HG02981 (cell line): ENCODE measurements around the gene HOXD9.

Source experiments
- ATAC-seq: cut with Tn5 transposase; IDR thresholded peaks from one replicate; pipeline ENCODE4 v1.9.1; 2021; ENCODE audit warnings: mild to moderate bottlenecking, moderate library complexity; ENCODE audit not compliant: unreplicated experiment

Gene HOXD9

DNA sequence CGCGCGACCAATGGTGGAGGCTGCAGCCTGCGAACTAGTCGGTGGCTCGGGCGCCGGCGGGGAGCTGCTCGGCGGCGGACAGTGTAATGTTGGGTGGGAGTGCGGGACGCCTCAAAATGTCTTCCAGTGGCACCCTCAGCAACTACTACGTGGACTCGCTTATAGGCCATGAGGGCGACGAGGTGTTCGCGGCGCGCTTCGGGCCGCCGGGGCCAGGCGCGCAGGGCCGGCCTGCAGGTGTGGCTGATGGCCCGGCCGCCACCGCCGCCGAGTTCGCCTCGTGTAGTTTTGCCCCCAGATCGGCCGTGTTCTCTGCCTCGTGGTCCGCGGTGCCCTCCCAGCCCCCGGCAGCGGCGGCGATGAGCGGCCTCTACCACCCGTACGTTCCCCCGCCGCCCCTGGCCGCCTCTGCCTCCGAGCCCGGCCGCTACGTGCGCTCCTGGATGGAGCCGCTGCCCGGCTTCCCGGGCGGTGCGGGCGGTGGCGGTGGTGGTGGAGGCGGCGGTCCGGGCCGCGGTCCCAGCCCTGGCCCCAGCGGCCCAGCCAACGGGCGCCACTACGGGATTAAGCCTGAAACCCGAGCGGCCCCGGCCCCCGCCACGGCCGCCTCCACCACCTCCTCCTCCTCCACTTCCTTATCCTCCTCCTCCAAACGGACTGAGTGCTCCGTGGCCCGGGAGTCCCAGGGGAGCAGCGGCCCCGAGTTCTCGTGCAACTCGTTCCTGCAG lies at the start of gene HOXD9:
Gene HOXD9 (plus strand): TSS at position 37 of the 728 bp plus-strand sequence. CDS start 50 bp downstream, at position 87.
- ATAC-seq, result no peak

DNA sequence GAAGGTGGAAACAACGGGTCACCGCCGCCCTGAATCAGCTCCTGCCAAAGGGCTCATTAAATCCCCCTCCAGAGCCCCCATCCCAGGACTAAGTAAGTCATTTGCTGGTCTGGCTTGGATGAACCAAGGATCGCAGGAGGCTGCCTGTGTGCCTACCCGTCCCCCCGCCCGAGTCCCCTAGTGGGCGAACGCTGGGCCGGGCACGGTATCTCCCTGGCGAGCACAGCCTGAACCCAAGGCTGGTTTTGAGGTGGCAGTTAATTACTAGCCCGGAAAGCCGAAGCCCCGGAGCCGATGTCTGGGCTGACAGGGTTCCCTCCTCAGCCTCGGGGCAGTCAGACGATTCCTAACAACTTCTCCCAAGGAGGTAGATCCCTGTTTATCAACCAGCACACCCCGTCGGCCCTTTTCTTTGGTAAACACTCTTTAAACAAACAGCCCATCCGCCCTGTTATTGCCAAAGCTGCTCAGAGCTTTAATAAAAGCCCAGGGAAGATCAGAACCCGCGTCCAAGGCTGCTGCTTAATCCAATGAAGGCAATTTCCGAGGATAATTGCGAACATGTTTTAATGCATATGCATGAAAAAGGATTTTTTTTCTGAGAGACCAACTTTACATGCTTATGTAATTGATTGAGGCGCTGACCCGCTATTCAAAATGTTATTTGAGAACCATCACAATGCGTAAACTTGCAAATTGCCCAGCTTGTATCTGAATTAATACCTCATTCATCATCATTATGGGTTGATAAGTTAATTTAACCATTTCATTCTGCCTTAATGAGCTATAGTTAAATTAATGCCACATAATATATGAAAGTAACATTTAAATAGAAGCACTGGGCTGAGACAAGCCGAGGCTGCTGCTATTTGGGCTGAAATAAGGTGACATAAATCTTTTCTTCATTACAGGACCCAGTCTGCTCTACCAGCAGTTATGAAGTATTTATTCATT lies 49.3 kb upstream of the HOXD9 start:
- ATAC-seq, result no peak

DNA sequence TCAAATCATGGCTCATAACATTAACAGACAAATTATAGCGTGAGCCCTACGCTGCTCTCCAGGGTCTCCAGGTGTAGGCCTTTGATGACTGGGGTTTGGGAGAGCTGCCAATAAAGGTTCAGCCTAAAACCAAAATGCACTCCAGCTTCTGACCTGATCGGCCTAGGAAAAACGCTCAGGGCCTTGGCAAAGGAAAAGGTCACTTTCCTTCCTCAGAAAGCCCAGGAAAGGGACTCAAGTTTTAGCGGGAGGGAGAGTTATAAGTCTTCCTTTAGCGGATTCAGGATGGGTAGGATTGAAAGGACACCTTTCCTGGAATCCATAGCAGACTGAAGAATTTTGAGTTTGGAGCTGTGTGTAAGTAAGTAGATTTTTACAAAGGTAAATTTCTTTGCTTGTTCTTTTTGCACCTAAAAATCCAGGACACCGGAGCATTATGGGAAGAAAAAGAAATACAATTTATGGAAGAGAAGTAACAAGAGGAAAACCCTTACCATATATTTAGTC lies 47.5 kb upstream of the HOXD9 start:
- ATAC-seq, result no peak

DNA sequence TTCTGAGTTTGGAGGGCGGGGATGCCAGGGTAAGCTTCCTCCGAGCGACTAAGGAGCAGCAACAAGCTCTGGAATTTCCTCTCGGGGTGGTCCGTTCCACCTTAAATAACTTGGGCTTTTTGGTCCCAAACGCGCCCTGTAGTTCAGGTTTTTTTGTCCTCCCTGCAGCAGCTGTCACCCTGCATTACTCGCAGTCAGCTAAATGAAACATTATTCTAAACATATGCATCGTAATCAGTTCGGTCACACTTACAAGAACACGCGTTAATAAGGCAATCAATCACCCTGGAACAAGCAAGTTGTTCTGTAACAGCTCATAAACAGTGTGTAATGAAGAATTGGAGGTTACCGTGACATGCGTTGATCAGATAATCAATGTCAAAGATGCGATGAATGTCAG lies 47.0 kb upstream of the HOXD9 start:
- no peak for ATAC-seq

DNA sequence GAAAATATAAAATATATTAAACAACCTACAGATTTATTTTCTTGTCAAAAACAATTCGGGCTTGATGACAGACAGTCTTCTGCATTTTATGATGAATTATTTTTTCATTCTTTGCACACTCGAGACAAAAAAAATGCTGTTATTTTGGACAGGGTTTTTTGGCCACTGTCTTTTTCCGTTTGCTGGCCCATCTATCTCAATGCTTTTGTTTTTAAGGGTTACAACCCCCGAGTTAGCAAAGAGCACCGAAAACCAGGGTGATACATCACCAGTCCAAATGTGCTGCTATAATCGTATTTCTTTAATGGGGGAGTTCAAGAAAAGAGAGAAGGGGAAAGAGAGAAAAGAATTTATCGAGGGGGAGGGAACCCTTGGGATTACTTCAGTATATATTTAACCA lies 46.5 kb upstream of the HOXD9 start:
- ATAC-seq, result no peak

DNA sequence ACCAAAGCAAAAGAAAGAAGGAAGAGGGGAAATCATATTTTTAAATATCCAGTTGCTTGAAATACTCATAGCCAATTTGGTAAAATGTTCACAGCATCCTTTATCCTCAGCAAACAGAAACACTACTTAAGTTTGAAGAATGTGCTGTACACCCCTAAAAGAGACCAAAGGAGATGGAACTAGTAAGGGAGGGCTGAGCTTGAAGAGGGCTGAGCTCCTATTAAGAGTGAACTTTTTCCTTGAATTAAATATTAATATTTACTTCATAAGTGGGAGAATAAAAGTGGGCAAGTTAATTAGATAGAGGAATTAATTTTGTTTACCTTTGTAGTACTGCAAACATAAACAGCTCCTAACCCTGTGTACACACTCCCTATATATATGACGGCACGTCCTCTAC lies 45.7 kb upstream of the HOXD9 start:
- no peak for ATAC-seq

DNA sequence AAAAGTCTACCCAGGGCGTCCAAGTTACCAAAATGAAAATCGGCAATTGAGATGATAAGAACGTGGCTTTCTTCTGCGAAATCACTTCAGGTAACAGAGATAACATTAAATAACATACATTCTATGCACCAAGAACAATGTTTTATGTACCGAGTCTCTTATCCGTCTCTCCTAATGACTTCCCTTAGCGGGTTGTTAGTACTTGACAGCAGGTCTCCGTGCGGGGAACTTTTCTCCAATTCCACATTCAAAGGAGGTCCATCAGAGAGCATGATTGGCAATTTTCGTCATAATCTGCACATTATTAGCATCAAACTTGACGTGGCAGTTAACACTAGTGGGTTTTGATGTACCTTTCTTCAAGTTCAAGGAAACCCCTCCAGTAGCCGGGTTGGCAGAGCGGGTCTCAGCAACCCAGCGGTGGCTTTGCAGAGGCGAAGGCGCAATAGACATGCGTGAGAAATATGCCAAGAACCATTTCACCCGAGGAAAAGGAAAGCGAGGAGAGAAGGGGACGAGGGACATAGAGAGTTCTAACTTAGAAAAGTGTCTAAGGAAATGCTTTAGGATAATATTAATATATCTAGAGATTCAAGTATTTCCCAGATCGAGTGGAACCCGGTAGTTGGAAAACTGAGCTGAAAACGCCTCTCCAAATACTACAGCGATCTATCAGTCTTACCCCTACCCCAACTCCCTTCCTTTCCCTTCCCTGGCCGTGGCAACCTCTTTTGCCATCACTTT lies 43.8 kb upstream of the HOXD9 start:
- ATAC-seq, result no peak

DNA sequence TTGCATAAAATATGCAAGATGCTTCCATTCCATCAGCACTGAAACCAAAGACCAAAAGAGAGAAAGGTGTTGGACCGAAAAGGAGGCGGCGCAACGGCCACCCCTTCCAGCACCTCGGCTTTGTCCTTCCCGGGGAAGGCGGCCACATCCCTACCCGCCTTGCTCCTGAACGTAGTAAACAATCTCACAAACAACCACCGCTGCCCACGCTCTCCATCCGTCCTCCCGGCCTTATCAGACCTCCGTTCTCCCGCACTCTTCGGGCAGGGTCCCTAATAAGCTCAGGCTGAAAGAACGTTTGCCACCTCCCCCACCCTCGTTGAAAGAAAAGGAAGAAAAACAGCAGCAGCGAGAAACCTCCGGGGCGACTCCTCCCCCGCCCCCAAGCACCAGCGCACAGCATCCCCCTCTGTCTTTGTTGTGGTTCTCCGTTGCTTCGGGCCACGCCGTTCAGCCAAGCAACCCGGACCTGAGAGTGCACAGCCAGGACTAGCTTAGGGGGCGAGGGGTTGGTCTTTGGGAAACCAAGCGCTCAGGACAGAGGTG lies 43.2 kb upstream of the HOXD9 start:
- no peak for ATAC-seq

DNA sequence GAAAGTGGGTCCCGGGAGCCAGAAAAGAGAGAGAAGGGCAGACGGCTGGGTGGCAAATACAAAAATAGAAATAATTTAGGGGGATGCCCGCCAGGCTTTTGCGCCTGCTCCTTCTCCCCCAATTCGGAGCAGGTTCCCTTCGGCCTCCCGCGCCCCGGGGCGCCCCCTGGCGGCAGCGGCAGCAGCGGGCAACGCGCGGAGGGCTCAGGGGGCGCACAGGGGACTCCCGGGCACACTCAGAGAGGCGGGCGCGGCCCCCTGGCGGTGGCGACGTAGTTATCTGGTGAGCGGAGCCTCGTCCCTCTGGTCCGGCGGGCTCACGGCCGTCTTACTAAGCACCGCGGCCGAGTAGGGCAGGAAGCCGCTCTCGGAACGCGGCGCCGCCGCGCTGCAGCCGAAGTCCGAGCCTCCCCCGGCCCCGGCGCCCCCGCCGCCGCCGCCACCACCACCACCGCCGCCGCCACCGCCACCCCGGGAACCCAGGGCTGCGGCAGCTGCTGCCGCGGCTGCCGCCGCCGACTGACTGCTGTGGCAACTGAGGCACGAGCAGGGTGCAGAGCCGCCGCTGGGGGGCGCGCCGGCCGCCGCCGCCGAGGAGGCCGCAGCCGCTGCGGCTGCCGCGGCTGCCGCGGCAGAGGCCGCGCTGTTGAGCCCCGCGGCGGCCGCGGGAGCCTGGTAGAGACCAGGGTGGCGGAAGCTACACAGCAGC lies 42.5 kb upstream of the HOXD9 start:
- no peak for ATAC-seq

DNA sequence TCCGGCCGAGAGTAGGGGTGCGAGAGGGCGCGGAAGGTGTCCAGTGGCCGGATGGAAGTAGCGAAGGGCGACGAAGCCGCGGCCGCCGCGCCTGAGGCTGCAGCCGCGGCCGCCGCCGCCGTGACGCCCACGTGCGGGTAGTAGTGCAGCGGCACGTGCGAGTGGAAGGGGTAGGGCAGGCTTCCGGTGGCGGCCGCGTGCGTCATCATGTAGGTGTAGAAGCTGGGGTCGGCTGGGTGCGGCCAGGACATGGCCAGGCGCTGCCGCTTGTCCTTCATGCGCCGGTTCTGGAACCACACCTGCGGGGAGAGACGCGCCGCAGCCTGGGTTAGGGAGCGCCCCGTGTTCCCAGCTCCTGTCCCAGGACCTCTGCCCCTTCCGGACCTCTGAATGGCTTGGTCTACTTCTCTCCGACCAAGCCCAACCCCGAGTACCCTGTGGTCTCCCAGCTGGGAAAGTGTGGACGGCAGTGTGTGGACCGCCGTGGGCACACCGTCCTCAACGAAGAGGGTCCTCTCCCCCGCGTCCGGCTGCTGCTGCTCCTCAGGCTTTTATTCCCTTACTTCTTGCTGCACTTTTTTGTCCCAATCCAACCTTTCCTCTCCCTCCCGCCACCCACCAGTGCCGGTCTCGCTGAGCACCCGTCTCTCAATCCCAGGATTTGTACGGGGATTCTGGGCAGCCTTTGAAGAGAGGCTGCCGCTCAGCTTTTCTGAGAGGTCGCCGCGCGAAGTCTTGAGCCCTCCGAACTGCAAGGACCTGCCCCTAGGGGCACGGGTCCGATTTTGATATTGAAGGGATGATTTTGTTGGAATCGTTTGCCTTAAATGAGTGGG lies 41.8 kb upstream of the HOXD9 start:
- ATAC-seq, result no peak

DNA sequence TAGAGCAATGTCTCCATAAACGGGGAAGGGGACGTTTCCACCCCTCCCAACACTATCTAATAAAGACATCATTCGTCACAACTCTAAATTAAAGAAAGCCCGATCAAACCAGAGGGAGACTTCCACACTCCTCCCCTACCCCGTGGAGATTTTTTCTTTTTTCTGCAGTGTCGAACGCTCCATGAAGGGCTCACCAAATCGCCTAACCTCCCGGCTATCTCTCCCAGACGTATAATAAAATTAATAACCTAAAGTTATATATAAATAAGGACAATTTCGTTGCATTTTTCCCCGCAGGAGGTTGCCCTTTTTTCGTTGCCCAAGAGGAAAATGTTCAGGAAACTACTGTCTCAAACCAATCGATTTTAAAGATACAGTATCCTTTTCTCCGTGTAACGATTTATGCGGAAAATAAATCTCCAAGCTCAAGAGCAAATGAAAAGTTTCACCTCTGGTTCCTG lies 41.1 kb upstream of the HOXD9 start:
- ATAC-seq, result no peak

DNA sequence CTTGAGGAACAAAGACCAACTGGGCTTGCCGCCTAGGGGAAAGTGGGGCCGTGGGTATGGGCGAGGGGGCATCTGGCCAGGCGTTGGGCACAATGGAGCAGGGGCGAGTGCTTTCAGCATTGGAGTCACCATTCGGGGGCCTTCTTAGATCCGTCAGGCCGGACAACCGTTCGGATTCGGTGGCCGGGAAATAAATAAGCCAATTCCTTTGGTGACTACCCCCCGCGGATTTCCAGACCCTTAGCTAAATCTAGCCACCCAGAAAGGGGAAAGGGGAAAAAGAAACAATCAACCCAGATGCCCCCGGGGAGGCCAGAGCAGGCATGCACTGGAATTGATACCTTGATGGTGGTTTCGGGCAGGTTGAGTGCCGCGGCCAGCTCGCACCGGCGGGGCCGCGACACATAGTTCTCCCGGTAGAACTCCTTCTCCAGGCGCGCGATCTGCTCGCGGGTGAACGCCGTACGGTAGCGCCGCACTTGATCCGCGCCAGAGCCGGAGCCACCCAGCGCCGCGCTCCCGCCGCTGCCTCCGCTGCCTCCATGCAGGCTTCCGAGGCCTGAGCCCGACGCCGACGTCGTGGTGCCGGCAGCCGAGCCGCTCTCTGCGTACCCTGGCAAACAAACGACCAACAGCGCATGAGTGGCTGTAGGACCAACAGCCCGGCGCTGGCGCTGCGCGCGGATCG lies 40.5 kb upstream of the HOXD9 start:
- ATAC-seq, result no peak

DNA sequence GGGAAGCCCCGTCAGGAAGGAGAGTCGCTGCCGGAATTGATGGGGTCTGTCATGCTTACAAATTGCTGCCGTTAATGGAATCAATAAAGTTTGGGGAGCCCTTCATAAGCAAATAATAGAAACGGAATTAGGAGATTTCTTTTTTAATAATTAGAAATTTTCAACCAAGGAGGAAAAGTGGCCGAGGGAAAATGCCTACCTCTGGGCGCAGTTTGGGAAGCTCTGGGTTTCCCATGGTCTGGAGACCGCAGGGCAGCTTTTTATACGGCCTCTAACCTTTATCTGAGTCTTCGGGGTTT lies 40.0 kb upstream of the HOXD9 start:
- ATAC-seq, result no peak

DNA sequence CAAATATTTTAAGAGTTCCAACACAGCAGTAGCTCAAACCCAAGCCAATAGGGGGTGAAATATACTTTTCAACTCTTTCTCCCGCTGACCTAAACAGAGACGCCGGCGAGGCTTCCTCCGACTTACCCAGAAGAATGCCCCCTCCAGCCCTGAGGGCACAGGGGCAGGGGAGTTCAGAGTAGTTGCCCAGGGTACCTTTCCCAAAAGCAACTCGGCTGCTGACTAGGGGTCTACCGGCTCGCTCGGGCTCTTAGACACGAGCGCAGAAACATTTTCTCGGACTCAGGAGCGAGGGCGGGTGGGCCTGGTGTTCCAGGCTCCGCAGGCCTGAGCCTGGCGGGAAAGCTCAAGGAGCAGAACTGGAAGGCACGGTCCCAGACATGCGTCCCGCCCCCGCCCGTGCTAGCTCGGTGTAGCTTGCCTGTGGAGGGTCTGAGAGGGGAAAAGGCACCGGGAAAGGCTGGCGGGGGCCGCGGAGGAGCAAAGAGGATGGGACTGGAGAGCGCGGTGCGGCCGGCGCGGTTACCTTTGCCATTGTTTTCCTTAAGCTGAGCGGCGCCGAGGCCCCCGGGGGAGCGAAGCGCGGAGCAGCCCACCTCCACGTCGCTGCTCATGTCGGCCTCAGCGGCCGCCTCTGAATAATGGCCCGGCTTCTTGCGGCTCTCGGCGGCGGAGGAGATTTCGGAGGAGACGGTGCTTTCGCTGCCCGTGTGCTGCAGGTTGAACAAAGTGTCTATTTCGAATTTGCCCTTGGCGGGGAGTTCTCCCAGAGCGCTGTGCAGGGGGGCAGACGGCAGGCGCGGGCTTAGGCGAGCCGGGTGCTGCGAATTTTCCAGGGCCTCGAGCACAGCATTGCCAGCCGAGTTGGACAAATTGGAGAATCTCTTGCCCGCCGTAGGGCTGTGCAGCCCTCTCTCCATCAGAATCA lies 39.4 kb upstream of the HOXD9 start:
- ATAC-seq, result no peak

DNA sequence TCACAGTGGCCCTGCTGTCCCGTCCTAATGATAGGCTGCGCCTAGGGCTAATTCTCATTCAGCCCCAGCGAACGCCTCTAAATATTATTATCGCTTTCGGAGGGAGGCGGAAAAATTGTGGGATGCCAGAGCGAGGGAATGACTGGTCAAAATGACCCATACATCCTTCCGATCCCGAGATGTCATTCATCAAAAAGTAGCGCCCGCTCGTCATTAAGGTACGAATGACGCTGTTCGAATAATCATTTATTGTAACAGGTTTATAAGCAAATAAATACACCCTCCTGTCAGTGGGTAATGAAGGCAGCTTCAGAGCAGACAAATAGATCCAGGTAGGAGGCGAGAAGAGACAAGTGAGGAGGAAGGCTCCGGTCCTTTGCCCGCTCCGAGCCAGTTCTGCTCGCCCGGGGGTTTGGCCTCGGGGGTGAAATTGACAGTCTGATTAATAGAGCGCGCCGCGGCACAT lies 38.7 kb upstream of the HOXD9 start, which contains the start of gene EVX2:
Gene EVX2 (minus strand): TSS at position 167 of the 466 bp plus-strand sequence. CDS start 186 bp downstream, outside the sequence.
- ATAC-seq, result no peak

DNA sequence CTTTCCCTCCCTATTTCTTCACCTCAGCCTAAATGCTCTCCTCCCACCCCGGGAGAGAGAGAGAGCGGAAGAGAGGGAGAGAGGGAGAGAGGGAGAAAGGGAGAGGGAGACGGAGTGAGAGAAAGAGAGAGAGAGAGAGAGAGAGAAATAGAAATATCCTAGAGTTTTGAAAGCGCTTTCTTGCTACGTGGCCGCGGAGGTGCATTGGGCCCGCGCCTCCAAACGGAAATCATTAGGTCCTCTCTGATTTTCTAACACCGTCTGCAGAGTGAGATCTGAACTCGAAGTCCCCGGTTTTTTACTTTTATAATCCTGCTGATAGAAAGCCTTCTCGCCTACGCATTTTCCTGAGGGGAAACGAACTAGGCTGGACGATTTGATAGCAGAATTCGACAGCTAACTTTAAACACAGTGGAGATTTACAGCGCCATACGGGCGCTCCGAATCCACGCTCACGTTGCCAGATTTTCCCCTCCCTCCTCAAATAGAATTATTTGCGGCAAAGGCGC lies 37.9 kb upstream of the HOXD9 start:
- ATAC-seq, result no peak

DNA sequence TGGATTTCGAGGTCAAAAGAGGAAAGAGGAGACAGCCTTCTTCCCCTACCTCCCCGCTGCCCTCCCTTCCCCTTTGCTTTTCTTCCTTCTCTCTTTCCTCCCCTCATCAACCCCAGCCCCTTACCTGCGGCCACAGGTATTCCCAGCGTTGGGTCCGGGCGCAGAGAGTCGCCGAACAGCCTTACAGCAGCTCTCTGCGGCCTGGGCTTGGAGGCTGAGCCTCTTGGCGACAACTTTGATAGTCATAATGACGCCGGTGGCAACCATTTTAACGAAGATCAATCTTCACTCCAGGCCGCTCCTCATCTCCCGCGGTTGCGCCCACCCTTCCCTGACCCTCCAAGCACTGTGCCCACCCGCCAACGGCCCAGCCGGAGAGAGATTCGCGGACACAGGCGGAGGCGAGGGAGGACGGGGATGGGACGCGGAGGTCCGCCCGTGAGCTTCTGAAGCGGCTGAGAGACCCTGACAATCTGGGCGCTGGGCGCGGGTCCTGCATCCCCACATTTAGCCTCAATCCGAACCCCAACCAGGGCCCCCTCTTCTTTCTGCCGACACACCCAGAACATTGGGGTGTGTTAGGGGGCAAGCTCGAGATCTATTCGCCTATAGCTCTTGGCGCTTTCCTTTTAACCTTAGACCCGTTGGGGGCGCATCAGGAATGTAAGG lies 37.3 kb upstream of the HOXD9 start:
- no peak for ATAC-seq
